AG09319 (cell line): ENCODE data around the gene CLASP1.
"Not testable (repeated sequence)": the region's sequence is repeated elsewhere in the genome, so short reads cannot be mapped to it uniquely, and the experiment has no call there.

ENCODE experiments used
- DNase-seq: peaks from one replicate; pipeline ENCODE4 v3.0.0-alpha.2; 2010; ENCODE audit warnings: low read depth; ENCODE audit errors: extremely low read depth
- CTCF ChIP-seq: IDR thresholded peaks from 2 replicates; pipeline ENCODE4 v1.5.1; 2011; ENCODE audit warnings: low read depth, mild to moderate bottlenecking, inconsistent platforms, low read length, moderate library complexity

The CLASP1 gene

DNA sequence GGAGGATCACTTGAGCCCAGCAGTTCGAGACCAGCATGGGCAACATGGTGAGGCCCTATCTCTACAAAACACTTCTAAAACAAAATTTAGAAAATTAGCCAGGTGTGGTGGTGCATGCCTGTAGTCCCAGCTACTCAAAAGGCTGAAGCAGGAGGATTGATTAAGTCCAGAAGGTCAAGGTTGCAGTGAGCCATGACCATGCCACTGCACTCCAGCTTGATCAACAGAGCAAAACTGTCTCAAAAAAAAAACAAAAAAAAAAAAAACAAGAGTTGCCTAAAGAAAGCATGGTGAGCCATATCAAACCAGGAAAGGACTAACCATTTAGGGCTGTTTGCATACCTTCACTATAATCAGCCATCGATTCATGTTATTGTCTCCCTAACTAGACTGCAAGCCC, 4.5 kb downstream of the CLASP1 start:
- TF ChIP-seq CTCF: no peak
- DNase-seq: no peak

- no peak for TF ChIP-seq CTCF
- DNase-seq: no peak
Measured at GRCh38 chr2:121643877-121644276, 5.4 kb downstream of the CLASP1 start.

DNA sequence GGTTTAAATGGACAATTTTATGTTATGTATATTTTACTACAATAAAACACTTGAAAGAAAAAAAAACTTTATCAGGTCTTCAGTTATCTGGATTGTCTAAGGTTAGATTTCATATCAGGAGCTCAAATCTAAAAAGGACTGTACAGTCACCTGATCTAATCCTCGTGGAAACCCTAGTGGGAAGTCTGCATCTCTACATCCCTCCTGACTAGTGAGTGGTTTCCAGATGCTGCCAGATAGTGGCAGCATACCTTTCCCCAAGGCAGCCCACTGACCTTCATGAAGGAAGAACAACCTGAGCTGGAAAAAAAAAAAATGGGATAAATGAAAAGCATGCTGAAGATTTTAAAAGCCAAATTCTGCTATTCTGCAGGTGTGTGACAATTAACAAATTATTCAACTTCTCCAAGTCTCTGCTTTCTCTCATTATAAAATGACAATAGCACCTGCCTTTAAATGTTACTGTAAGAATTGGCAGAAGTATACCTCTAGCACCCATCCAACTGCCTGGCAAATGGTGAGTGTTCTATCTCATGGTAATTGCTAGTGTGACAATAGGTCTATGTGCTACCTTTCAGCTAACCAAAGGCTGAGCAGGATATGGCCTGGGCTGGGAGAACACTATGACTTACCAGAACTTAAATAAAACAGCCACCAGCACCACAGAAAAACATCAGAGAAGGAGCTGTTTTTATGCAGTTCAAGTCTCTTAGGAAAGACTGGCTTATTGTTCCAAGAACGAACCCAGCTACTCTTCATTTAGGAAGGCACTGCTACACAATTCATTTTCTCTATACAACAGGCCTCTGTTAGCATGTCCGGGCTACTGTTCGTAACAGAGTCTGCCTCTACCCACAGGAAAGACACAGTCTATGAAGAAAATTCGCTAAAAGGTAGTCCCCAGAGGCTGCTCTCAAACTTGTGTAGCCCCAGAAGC, 8.6 kb downstream of the CLASP1 start:
- no peak for DNase-seq
- no peak for TF ChIP-seq CTCF

GRCh38 chr2:121639846-121640245, 9.4 kb downstream of the CLASP1 start:
- DNase-seq: not testable (repeated sequence)

DNA sequence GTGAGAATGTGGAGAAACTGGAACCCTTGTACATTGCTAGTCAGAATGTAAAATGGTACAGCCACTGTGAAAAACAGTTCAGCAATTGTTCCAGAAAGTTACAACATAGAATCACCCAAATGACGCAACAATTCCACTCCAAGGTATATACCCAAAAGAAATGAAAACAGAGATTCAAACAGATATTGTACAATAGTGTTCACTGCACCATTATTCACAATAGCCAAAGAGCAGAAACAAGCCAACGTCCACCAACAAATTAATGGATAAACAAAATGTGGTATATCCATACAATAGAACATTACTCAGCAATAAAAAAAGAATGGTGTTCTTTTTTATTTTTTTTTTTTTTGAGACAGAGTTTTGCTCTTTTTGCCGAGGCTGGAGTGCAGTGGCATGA, 10.9 kb downstream of the CLASP1 start:
- no peak for DNase-seq
- TF ChIP-seq CTCF: no peak

GRCh38 chr2:121635371-121635770, 13.9 kb downstream of the CLASP1 start:
- TF ChIP-seq CTCF: no peak
- no peak for DNase-seq

DNA sequence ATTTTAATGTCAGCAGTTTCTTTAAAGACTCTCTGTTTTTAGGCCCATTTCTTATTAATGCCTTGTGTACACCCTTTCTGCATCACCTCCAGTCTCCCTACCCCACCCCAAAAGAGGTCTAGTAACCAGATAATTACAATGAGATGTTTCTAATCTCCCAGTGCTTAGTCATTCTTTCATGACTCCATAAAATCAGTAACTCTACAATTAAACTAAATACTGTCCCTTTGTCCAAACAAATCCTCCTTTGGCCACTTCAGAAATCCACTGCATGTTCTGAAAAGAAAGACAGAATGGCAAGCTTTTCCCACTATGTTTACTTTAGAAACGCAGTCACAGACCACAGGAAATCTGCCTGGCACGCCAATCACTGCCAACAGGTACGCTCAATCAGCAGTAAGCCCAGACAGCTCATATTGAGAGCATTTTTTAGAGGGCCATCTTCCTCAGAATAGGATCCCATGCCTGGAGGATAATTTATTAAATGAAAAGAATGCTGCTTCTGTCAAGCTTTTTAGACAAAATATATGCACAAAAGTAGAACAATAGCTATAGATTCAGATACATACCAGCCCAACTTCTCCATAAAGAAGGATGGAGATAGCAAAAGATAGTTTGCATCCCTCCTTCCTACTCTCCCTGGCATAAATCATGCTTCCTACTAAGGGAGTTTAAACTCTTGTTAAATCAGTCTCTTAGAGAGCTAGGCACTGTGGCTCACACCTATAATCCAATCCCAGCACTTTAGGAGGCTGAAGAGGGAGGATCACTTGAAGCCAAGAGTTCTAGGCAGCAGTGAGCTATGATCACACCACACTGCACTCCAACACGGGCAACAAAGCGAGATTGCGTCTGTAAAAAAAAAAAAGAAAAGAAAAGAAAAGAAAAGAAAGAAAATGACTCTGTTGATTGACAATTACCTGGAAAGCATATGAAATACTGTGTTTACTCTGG, 14.6 kb downstream of the CLASP1 start:
- TF ChIP-seq CTCF: no peak
- DNase-seq: no peak
